ENCODE data around the gene ABCC10.

DNA sequence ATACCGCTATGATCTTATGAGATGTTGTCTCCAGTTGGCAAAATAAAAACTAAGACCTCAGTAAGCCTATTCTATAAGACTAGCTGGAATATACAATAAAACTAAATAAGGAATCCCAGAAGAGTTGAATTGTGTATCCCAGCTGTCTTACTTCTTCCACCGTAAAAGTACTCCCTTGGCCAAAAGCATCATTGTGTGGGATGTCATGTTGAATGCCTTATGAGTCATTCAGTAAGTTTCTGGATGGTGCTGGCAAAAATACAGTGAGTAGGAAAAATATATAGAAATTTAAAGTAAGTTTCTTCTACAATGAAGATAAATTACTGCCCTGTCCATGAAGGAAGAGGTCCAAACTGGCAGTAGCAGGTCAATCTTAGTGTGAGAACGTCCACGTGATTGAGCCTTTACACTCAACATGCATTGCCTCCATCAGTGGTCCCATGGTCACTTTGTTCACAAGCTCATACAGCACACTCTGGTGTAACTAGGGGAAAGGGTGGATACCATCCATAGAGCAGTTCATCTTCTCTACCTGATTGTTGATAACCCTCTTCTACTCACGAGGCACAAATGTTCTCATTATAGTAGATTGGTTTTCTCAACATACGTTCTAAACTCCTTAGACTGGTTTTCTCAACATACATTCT is 44.2 kb upstream of the ABCC10 start:
- TF ChIP-seq, protein P1, sequence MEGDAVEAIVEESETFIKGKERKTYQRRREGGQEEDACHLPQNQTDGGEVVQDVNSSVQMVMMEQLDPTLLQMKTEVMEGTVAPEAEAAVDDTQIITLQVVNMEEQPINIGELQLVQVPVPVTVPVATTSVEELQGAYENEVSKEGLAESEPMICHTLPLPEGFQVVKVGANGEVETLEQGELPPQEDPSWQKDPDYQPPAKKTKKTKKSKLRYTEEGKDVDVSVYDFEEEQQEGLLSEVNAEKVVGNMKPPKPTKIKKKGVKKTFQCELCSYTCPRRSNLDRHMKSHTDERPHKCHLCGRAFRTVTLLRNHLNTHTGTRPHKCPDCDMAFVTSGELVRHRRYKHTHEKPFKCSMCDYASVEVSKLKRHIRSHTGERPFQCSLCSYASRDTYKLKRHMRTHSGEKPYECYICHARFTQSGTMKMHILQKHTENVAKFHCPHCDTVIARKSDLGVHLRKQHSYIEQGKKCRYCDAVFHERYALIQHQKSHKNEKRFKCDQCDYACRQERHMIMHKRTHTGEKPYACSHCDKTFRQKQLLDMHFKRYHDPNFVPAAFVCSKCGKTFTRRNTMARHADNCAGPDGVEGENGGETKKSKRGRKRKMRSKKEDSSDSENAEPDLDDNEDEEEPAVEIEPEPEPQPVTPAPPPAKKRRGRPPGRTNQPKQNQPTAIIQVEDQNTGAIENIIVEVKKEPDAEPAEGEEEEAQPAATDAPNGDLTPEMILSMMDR (IDR thresholded peaks at IDR 0.05; ENCODE audit: low read length) = no peak
- no peak for TF ChIP-seq EZH2 (IDR thresholded peaks at IDR 0.05; ENCODE audit: borderline replicate concordance, low read length)

Measured in OCI-LY1 (cell line).